Ovary (tissue), 3 donors: ENCODE results near the gene SPINK1.

Source experiments
- CTCF ChIP-seq, 3 donors: fragments of 450-650 bp in 2 of 3; fragments of 200-600 bp in 1 of 3; IDR thresholded peaks; one replicate each; pipeline versions ENCODE4 v1.5.1 to v1.8.0; 2016 to 2022; ENCODE audit warnings: antibody characterized with exemption in 3 of 3, mild to moderate bottlenecking in 1 of 3
- POLR2A ChIP-seq: fragments of 450-650 bp; IDR thresholded peaks from one replicate; pipeline ENCODE4 v1.6.1; 2017; ENCODE audit warnings: antibody characterized with exemption, mild to moderate bottlenecking, moderate library complexity
- donor health status: DM: no; HTN: no; CAD: no.

- TF ChIP-seq CTCF (IDR thresholded peaks at IDR 0.05) = no peak
- no peak for TF ChIP-seq POLR2A
Observed at GRCh38 chr5:147832541-147832940, 1.1 kb upstream of the SPINK1 start.
